Fibroblast of lung (primary cell): ENCODE results near the gene CDH4. TPM values are rescaled to one million over a fixed set of nuclear protein-coding genes. Genes with fewer than 3 reads are reported as not detected.
"Not testable (repeated sequence)": the region's sequence is repeated elsewhere in the genome, so short reads cannot be mapped to it uniquely, and the experiment has no call there.

Experiments
- DNase-seq, 2 donors: peaks; one replicate each; pipeline versions ENCODE4 v3.0.0 to v3.0.0-alpha.2; 2010; ENCODE audit warnings: low read depth in 2 of 2
- H2AFZ ChIP-seq: 2 replicates; pipeline ENCODE4 v1.5.1; 2012; ENCODE audit warnings: low read length, control low read depth, inconsistent platforms
- H3K27ac ChIP-seq: 2 replicates; pipeline ENCODE4 v1.5.1; 2011; ENCODE audit warnings: low read length, control low read depth; ENCODE audit not compliant: insufficient read depth
- H3K27me3 ChIP-seq: 2 replicates; pipeline ENCODE4 v1.5.1; 2011; ENCODE audit warnings: mild to moderate bottlenecking, low read length; ENCODE audit not compliant: control insufficient read depth, insufficient read depth
- H3K36me3 ChIP-seq: 2 replicates; pipeline ENCODE4 v1.5.1; 2011; ENCODE audit warnings: low read length; ENCODE audit not compliant: control insufficient read depth, insufficient read depth
- H3K4me1 ChIP-seq: 2 replicates; pipeline ENCODE4 v1.5.1; 2011; ENCODE audit warnings: low read length; ENCODE audit not compliant: control insufficient read depth, insufficient read depth; ENCODE audit errors: extremely low read depth
- H3K4me2 ChIP-seq: 2 replicates; pipeline ENCODE4 v1.5.1; 2011; ENCODE audit warnings: low read length, control low read depth; ENCODE audit not compliant: insufficient read depth; ENCODE audit errors: extremely low read depth
- H3K4me3 ChIP-seq, 4 experiments: fragments of 200-600 bp in 1 of 4; sonication (generic) in 1 of 4; replicated peaks in 1 of 4; 2 replicates each; pipeline ENCODE4 v1.5.1; 2011 to 2016; ENCODE audit warnings: low read length in 4 of 4, low read depth in 3 of 4, mild to moderate bottlenecking in 3 of 4, control low read depth in 2 of 4, inconsistent platforms in 1 of 4, mixed read lengths in 1 of 4; ENCODE audit not compliant: insufficient read depth in 1 of 4; ENCODE audit errors: control extremely low read depth in 1 of 4
- H3K79me2 ChIP-seq: 2 replicates; pipeline ENCODE4 v1.5.1; 2012; ENCODE audit warnings: mild to moderate bottlenecking, low read length, inconsistent platforms; ENCODE audit not compliant: control insufficient read depth, insufficient read depth
- H3K9ac ChIP-seq: 2 replicates; pipeline ENCODE4 v1.5.1; 2011; ENCODE audit warnings: mild to moderate bottlenecking, low read length, control low read depth; ENCODE audit not compliant: insufficient read depth
- H3K9me3 ChIP-seq: 2 replicates; pipeline ENCODE4 v1.5.1; 2012; ENCODE audit warnings: low read depth, low read length; ENCODE audit not compliant: control insufficient read depth, insufficient read depth
- H4K20me1 ChIP-seq: 2 replicates; pipeline ENCODE4 v1.5.1; 2011; ENCODE audit warnings: low read length; ENCODE audit not compliant: control insufficient read depth, insufficient read depth; ENCODE audit errors: extremely low read depth
- CTCF ChIP-seq, 2 donors: IDR thresholded peaks in 1 of 2; conservative IDR thresholded peaks in 1 of 2; 1 replicate in 1 of 2; 2 replicates in 1 of 2; pipeline ENCODE4 v1.5.1; 2011 to 2012; ENCODE audit warnings: low read length in 2 of 2, control low read depth in 1 of 2, inconsistent platforms in 1 of 2, low read depth in 1 of 2, mild to moderate bottlenecking in 1 of 2
- EZH2 ChIP-seq: IDR thresholded peaks from 2 replicates; pipeline ENCODE4 v1.5.1; 2012; ENCODE audit warnings: low read length, control low read depth, mild to moderate bottlenecking; ENCODE audit errors: missing control alignments
- polyA plus RNA-seq, 2 donors: library from polyadenylated mRNA; depleted of rRNA in 1 of 2; stranded (reverse) in 1 of 2; unstranded in 1 of 2; fragments of >200 nt; gene quantifications; 2 replicates each; pipeline ENCODE4 v1.2.1, GENCODE V29; 2011 to 2012; ENCODE audit warnings: missing spikeins in 1 of 2
- total RNA-seq: library from RNA; depleted of rRNA; stranded (reverse); fragments of >200 nt; gene quantifications from 2 replicates; pipeline ENCODE4 v1.2.1, GENCODE V29; 2014

Gene CDH4
- total and polyA plus RNA-seq, 2 donors (not counting 1 experiment from before 2014, with no cell fraction given) = 4.8 to 6.8 TPM

GRCh38 chr20:61478094-61478493 is 226.0 kb downstream of the CDH4 start:
- no peaks in the 10 kb centered on the region for H3K36me3 ChIP-seq
- no peaks in the 10 kb centered on the region for H3K4me1 ChIP-seq
- H2AFZ ChIP-seq = no peak overlapping the region
- H3K9ac ChIP-seq = no peak overlapping the region
- H3K9me3 ChIP-seq = no peaks in the 10 kb centered on the region
- no peak overlapping the region for H3K4me2 ChIP-seq
- H3K27ac ChIP-seq = no peak overlapping the region
- no peaks in the 10 kb centered on the region for H3K79me2 ChIP-seq
- TF ChIP-seq EZH2 (no peak), CTCF (conservative IDR thresholded peaks at IDR 0.05 in 1 of 2, IDR thresholded peaks at IDR 0.05 in 1 of 2; ENCODE audit: low read depth in 1 of 2, low read length in 2 of 2) (no peak)
- no peak overlapping the region for H3K4me3 ChIP-seq
- no peak for DNase-seq
- no peaks in the 10 kb centered on the region for H3K27me3 ChIP-seq
- no peaks in the 10 kb centered on the region for H4K20me1 ChIP-seq

- TF ChIP-seq EZH2 = no peak
- TF ChIP-seq CTCF (conservative IDR thresholded peaks at IDR 0.05 in 1 of 2, IDR thresholded peaks at IDR 0.05 in 1 of 2; ENCODE audit: low read depth in 1 of 2, low read length in 2 of 2) = no peak
- H4K20me1 ChIP-seq = no peaks in the 10 kb centered on the region
- H3K79me2 ChIP-seq = no peaks in the 10 kb centered on the region
These were observed 226.7 kb downstream of the CDH4 start for GRCh38 chr20:61478611-61479305.

GRCh38 chr20:61479433-61479832 is 227.4 kb downstream of the CDH4 start:
- H3K27ac ChIP-seq, DNase-seq, H3K79me2 ChIP-seq, H3K9ac ChIP-seq, H3K9me3 ChIP-seq, H3K36me3 ChIP-seq, H2AFZ ChIP-seq, H3K4me2 ChIP-seq, H3K4me3 ChIP-seq, H4K20me1 ChIP-seq, H3K4me1 ChIP-seq, H3K27me3 ChIP-seq: not testable (repeated sequence)

More at GRCh38 chr20:61478611-61479305, 226.7 kb downstream of the CDH4 start:
- H3K4me2 ChIP-seq = no peak overlapping the region
- no peaks in the 10 kb centered on the region for H3K9me3 ChIP-seq
- DNase-seq = no peak
- H3K27ac ChIP-seq = no peak overlapping the region
- H2AFZ ChIP-seq = no peak overlapping the region
- no peaks in the 10 kb centered on the region for H3K4me1 ChIP-seq
- H3K4me3 ChIP-seq = no peak overlapping the region
- no peak overlapping the region for H3K9ac ChIP-seq
- no peaks in the 10 kb centered on the region for H3K36me3 ChIP-seq
- no peaks in the 10 kb centered on the region for H3K27me3 ChIP-seq
